Measurements from ENCODE around the gene VMP1.

DNA sequence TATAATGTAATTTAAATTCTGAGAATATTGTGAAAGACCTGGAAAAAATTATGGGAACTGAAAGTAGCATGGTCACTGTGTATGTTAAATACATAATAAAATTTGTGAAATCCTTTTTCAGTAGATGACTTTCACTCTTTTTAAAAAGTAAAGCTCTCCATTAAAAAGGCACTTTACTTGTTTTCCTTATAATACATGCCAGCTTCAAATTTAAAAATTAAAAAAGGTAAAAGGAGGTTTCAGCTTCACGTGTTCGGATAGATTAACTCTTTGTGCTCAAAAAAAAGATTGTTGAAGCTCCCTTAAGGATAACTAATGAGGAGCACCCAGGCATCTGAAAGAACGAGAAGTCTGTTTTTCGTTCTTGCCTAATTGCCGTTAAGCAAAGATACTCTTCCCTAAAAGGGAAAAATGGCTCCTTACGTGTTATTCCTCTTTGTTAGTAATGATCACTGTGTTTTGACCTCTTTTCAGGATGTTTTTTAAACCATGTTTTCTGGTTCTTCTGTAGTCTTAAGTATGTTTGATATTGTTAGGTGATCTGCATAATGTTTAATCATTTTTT, 97.5 kb downstream of the VMP1 start:
- TF ChIP-seq CTCF (IDR thresholded peaks at IDR 0.05; ENCODE audit: low read depth, low read length, missing input control) (no peak), TAF1 (conservative IDR thresholded peaks at IDR 0.05) (no peak), YY1 (IDR thresholded peaks at IDR 0.05) (peak; percentile 67), GABPA (IDR thresholded peaks at IDR 0.05 in 1 of 2, conservative IDR thresholded peaks at IDR 0.05 in 1 of 2) (no peak), SP1 (IDR thresholded peaks at IDR 0.05) (no peak), HNF4A (conservative IDR thresholded peaks at IDR 0.05) (no peak), JUND (IDR thresholded peaks at IDR 0.05) (no peak), RAD21 (IDR thresholded peaks at IDR 0.05) (no peak)
- TF ChIP-seq, protein P1, sequence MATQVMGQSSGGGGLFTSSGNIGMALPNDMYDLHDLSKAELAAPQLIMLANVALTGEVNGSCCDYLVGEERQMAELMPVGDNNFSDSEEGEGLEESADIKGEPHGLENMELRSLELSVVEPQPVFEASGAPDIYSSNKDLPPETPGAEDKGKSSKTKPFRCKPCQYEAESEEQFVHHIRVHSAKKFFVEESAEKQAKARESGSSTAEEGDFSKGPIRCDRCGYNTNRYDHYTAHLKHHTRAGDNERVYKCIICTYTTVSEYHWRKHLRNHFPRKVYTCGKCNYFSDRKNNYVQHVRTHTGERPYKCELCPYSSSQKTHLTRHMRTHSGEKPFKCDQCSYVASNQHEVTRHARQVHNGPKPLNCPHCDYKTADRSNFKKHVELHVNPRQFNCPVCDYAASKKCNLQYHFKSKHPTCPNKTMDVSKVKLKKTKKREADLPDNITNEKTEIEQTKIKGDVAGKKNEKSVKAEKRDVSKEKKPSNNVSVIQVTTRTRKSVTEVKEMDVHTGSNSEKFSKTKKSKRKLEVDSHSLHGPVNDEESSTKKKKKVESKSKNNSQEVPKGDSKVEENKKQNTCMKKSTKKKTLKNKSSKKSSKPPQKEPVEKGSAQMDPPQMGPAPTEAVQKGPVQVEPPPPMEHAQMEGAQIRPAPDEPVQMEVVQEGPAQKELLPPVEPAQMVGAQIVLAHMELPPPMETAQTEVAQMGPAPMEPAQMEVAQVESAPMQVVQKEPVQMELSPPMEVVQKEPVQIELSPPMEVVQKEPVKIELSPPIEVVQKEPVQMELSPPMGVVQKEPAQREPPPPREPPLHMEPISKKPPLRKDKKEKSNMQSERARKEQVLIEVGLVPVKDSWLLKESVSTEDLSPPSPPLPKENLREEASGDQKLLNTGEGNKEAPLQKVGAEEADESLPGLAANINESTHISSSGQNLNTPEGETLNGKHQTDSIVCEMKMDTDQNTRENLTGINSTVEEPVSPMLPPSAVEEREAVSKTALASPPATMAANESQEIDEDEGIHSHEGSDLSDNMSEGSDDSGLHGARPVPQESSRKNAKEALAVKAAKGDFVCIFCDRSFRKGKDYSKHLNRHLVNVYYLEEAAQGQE (IDR thresholded peaks at IDR 0.05): no peak
- TF ChIP-seq, protein P2, sequence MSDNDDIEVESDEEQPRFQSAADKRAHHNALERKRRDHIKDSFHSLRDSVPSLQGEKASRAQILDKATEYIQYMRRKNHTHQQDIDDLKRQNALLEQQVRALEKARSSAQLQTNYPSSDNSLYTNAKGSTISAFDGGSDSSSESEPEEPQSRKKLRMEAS (IDR thresholded peaks at IDR 0.05): no peak
- TF ChIP-seq, protein P3, sequence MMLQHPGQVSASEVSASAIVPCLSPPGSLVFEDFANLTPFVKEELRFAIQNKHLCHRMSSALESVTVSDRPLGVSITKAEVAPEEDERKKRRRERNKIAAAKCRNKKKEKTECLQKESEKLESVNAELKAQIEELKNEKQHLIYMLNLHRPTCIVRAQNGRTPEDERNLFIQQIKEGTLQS (IDR thresholded peaks at IDR 0.05): no peak

Measured in liver (tissue), 3 donors.